ENCODE data around the gene CLEC16A. TPM values are rescaled to one million over a fixed set of nuclear protein-coding genes. Genes with fewer than 3 reads are reported as not detected.
A peak's percentile ranks its signal among the peaks of the same experiment; 100 is the strongest.

The CLEC16A gene
- total and polyA plus RNA-seq, 2 experiments from 2014 or later, result 17.5 to 26.8 TPM

DNA sequence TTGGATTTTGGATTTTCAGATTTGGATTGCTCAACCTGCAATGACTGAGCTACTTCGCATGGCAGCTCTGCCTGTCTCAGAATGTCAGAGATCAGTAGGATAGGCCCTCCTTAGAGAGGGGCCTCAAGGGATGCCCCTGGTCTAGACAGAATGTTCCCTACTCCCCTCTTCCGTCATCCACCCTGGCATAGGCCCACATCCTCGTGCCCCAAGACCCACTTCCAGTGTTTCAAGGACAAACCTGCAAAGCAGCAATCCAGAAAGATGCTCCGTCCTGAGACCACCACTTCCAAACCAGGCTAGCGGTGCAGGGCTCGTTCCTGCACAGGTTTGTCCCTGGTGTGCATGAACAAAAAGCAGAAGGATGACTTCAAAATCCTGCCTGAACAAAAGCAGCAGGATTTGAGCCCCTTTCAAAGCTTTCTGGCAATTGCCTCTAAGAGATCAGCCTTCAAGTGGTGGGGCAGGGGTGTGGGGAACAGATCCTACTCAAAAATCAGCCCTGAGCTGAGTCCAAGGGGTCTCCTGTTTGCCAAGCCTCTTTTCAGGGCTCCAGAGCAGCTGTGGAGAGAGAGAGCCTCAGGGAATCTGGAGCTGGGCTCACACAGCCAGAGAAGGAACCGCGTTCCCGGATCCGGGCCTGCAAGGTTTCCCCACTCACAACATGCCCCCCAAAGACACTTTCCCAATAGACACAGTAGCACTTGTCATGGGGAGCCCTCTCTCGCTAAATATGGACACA lies 190.5 kb downstream of the CLEC16A start:
- Histone ChIP-seq H3K36me3 (no peaks in the 10 kb centered on the region), H3K27ac (peak overlapping the region; percentile 14), H3K27me3 (no peaks in the 10 kb centered on the region), H3K4me3 (no peak overlapping the region), H3K9me3 (ENCODE audit: low read depth) (no peaks in the 10 kb centered on the region), H3K4me1 (ENCODE audit: low read depth) (peaks cover 25% of the 10 kb centered on the region)
- no peak for TF ChIP-seq CTCF (IDR thresholded peaks at IDR 0.05; ENCODE audit: low read depth, low read length)
- DNase-seq (ENCODE audit: low read depth in 1 of 2, low spot score in 1 of 2), result no peak

DNA sequence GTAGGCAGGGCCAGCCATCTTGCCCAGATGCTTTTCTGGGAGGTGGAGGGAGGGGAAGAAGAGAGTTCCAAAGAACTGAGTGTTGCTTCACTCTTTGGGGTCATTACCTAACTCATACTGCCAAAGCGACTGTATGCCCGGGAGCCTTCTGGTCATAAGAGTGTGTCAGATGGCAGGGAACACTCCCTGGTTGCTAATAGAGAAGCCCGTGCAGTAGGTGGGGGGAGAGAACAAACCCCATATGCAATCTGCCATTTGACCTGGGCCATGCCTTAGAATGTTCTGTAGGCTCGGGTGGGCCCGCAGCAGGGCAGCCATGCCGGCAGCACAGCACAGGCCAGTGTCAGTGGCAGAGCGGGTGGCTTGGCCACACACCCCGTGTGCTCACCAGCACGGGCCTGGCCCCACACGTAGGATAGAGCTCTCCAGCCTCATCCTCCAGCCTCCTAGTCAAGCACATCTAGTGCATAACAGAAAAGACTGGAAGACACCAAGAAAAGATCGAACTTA lies 191.2 kb downstream of the CLEC16A start:
- H3K27ac ChIP-seq, result no peak overlapping the region
- TF ChIP-seq CTCF (IDR thresholded peaks at IDR 0.05; ENCODE audit: low read depth, low read length), result no peak
- peak in 1 of 2 donors; percentile 61 for DNase-seq (ENCODE audit: low read depth in 1 of 2, low spot score in 1 of 2)
- no peaks in the 10 kb centered on the region for H3K27me3 ChIP-seq
- H3K36me3 ChIP-seq, result no peaks in the 10 kb centered on the region
- peaks cover 25% of the 10 kb centered on the region for H3K4me1 ChIP-seq (ENCODE audit: low read depth)
- no peak overlapping the region for H3K4me3 ChIP-seq
- H3K9me3 ChIP-seq (ENCODE audit: low read depth), result no peaks in the 10 kb centered on the region

- DNase-seq (ENCODE audit: low read depth in 1 of 2, low spot score in 1 of 2), result peak in 1 of 2 donors; percentile 58
- peaks cover 25% of the 10 kb centered on the region for H3K4me1 ChIP-seq (ENCODE audit: low read depth)
- no peak for TF ChIP-seq CTCF (IDR thresholded peaks at IDR 0.05; ENCODE audit: low read depth, low read length)
Observed at GRCh38 chr16:11136600-11136999, 192.2 kb downstream of the CLEC16A start.

GRCh38 chr16:11138022-11138768 lies 193.8 kb downstream of the CLEC16A start:
- Histone ChIP-seq H3K4me3 (no peak overlapping the region), H3K4me1 (ENCODE audit: low read depth) (peaks cover 21% of the 10 kb centered on the region), H3K27ac (no peak overlapping the region), H3K36me3 (no peaks in the 10 kb centered on the region), H3K9me3 (ENCODE audit: low read depth) (no peaks in the 10 kb centered on the region), H3K27me3 (no peaks in the 10 kb centered on the region)
- DNase-seq (ENCODE audit: low read depth in 1 of 2, low spot score in 1 of 2), result no peak
- TF ChIP-seq CTCF (IDR thresholded peaks at IDR 0.05; ENCODE audit: low read depth, low read length), result no peak

More at GRCh38 chr16:11136600-11136999, 192.2 kb downstream of the CLEC16A start:
- H3K4me3 ChIP-seq, result no peak overlapping the region
- no peaks in the 10 kb centered on the region for H3K9me3 ChIP-seq (ENCODE audit: low read depth)
- no peaks in the 10 kb centered on the region for H3K36me3 ChIP-seq
- no peaks in the 10 kb centered on the region for H3K27me3 ChIP-seq
- H3K27ac ChIP-seq, result no peak overlapping the region

DNA sequence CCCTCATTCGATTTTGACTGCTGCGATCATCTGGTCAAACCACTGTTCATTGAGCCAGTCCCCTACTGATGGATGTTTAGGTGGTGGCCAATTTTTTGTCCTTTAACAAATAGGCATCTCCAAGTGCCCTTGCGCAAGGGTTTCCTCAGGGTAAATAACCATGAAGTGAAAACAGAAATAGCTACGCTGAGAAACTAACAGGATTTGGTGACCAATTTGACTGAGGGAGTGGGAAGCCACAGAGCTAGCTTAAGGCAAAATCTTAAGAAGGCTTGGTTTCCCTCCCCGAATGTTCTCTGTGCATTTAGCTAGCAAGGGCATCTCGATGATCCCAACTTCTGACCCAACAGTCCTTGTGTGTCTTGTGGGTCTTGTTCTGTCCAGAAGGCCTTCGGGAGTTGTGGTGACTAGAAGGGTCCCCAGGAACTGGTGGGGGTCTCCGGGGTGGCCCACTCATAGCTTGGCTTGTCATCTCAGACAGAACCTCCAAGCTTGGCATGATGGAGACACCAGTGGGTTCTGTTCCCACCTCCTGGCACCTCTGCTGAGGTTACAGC lies 194.5 kb downstream of the CLEC16A start:
- Histone ChIP-seq H3K36me3 (no peaks in the 10 kb centered on the region), H3K4me3 (no peak overlapping the region), H3K4me1 (ENCODE audit: low read depth) (peaks cover 14% of the 10 kb centered on the region), H3K27ac (no peak overlapping the region), H3K9me3 (ENCODE audit: low read depth) (no peaks in the 10 kb centered on the region), H3K27me3 (no peaks in the 10 kb centered on the region)
- no peak for DNase-seq (ENCODE audit: low read depth in 1 of 2, low spot score in 1 of 2)
- no peak for TF ChIP-seq CTCF (IDR thresholded peaks at IDR 0.05; ENCODE audit: low read depth, low read length)

All from cardiac muscle cell (in vitro differentiated cells and primary cell).